Naive thymus-derived CD8-positive, alpha-beta T cell (primary cell): ENCODE results near the gene LY86. TPM values are rescaled to one million over a fixed set of nuclear protein-coding genes. Genes with fewer than 3 reads are reported as not detected.
A peak's percentile ranks its signal among the peaks of the same experiment; 100 is the strongest.

Experiments used
- ATAC-seq, 2 donors: fragments of 150-1000 bp; cut with Tn5 transposase in 1 of 2; sonication (Bioruptor Pico), chemical (Tn5 transposase) in 1 of 2; 1 replicate in 1 of 2; 2 replicates in 1 of 2; pipeline ENCODE4 v1.10.0; 2021; ENCODE audit warnings: mild to moderate bottlenecking in 2 of 2, moderate library complexity in 2 of 2
- POLR2A ChIA-PET: fragments of 350-600 bp; sonication (Branson Sonifier 250); formaldehyde crosslinking; loops from one replicate; lab custom pipeline; 2021; ENCODE audit warnings: antibody characterized with exemption; lab: Charles Lee
- DNase-seq, 10 donors: peaks; one replicate each; pipeline versions ENCODE4 v3.0.0 to v3.0.0-alpha.2; 2020 to 2022
- H3K27ac Mint-ChIP-seq, 10 donors: one replicate each; pipeline ENCODE4 v1.8.0; 2020 to 2022; ENCODE audit warnings: mild to moderate bottlenecking in 10 of 10, mixed read lengths in 10 of 10, moderate library complexity in 4 of 10, inconsistent platforms in 1 of 10
- H3K27me3 Mint-ChIP-seq, 5 donors: one replicate each; pipeline ENCODE4 v1.8.0; 2021 to 2022; ENCODE audit warnings: mixed read lengths in 5 of 5
- H3K36me3 Mint-ChIP-seq, 3 donors: one replicate each; pipeline ENCODE4 v1.8.0; 2020 to 2022; ENCODE audit warnings: mixed read lengths in 3 of 3, mild to moderate bottlenecking in 2 of 3, inconsistent platforms in 1 of 3
- H3K4me1 Mint-ChIP-seq, 4 donors: one replicate each; pipeline ENCODE4 v1.8.0; 2021 to 2022; ENCODE audit warnings: mixed read lengths in 4 of 4
- H3K4me3 Mint-ChIP-seq, 10 donors: one replicate each; pipeline ENCODE4 v1.8.0; 2020 to 2022; ENCODE audit warnings: mild to moderate bottlenecking in 10 of 10, mixed read lengths in 10 of 10, moderate library complexity in 6 of 10, inconsistent platforms in 1 of 10
- H3K9me3 Mint-ChIP-seq, 9 donors: one replicate each; pipeline ENCODE4 v1.8.0; 2020 to 2022; ENCODE audit warnings: mixed read lengths in 9 of 9, mild to moderate bottlenecking in 3 of 9, inconsistent platforms in 1 of 9, moderate library complexity in 1 of 9
- polyA plus RNA-seq, 3 donors: library from polyadenylated mRNA; unstranded; fragments of 300-500 nt; fragmentation: Illumina TruSeq; gene quantifications; one replicate each; pipeline ENCODE4 v1.2.3, GENCODE V29; 2021
- total RNA-seq, 8 experiments: library from RNA in 2 of 8; stranded (reverse) in 2 of 8; gene quantifications; one replicate each; pipeline ENCODE4 v1.2.3 and lab custom pipeline; 2021 to 2026

The LY86 gene
- total and polyA plus RNA-seq, 5 experiments from 2014 or later: 2.2 to 7.0 (median 6.0) TPM

DNA sequence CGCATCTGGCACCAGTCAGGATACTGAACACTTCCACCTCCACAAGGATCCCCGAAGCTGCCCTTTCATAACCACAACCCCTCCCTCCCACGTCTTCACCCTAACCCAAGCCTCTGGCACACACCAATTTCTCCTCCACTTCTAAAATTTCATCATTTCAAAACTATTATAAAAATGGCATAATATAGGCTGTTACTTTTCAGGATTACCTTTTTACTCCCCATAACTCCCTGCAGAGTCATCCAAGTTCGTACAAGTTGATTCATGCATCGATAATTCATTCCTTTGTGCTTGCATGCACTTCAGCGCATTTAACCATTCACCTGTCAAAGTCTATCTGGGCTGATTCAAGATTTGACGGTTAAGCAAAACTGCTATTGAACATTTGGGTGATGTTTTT, 30.6 kb upstream of the LY86 start:
- ATAC-seq (no peak), DNase-seq (no peak)
- Mint-ChIP-seq H3K4me1 (peaks cover 0 to 7% (median 0%) of the 10 kb centered on the region in 4 donors), H3K4me3 (no peak overlapping the region), H3K27ac (no peak overlapping the region), H3K9me3 (no peaks in the 10 kb centered on the region), H3K36me3 (no peaks in the 10 kb centered on the region), H3K27me3 (peaks cover 0 to 2% (median 0%) of the 10 kb centered on the region in 5 donors)
- POLR2A ChIA-PET: no interaction called here

GRCh38 chr6:6559994-6560570, 28.4 kb upstream of the LY86 start:
- DNase-seq (no peak), ATAC-seq (no peak)
- Mint-ChIP-seq H3K36me3 (peaks cover 0 to 10% (median 2%) of the 10 kb centered on the region in 3 donors), H3K4me3 (no peak overlapping the region), H3K27ac (peak overlapping the region in 1 of 10 donors; percentile 52), H3K4me1 (peaks cover 0 to 7% (median 0%) of the 10 kb centered on the region in 4 donors), H3K27me3 (peaks cover 0 to 2% (median 0%) of the 10 kb centered on the region in 5 donors), H3K9me3 (peaks cover 0 to 3% (median 0%) of the 10 kb centered on the region in 9 donors)
- POLR2A ChIA-PET: interaction anchor here (0.7 kb wide), 1 partner anchor 56 kb away, joined by 4 read pairs; no protein-coding TSS in a partner anchor

DNA sequence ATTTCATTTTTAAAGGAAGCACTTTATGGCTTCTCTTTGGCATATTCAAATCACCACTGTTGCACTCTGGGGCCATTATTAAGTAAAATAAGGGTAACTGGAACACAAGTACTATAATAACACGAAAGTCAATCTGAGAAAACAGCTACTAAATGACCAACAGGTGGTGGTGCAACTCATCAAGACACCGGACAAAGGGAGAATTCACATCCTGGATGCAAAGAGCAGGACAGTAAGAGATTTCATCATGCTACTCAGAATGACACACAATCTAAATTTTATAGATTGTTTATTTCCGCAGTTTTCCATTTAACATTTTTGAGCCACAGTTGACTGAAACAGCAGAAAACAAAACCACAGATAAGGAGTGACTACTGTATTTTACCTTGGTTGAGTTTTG, 27.6 kb upstream of the LY86 start:
- Mint-ChIP-seq H3K9me3 (peaks cover 0 to 3% (median 0%) of the 10 kb centered on the region in 9 donors), H3K27me3 (peaks cover 0 to 2% (median 0%) of the 10 kb centered on the region in 5 donors), H3K4me1 (peaks cover 0 to 7% (median 0%) of the 10 kb centered on the region in 4 donors), H3K4me3 (no peak overlapping the region), H3K27ac (no peak overlapping the region), H3K36me3 (peaks cover 0 to 10% (median 2%) of the 10 kb centered on the region in 3 donors)
- POLR2A ChIA-PET: interaction anchor here (0.7 to 0.8 kb wide), 2 partner anchors 14 to 55 kb away, joined by 4 read pairs; no protein-coding TSS in a partner anchor
- ATAC-seq (no peak), DNase-seq (no peak)

DNA sequence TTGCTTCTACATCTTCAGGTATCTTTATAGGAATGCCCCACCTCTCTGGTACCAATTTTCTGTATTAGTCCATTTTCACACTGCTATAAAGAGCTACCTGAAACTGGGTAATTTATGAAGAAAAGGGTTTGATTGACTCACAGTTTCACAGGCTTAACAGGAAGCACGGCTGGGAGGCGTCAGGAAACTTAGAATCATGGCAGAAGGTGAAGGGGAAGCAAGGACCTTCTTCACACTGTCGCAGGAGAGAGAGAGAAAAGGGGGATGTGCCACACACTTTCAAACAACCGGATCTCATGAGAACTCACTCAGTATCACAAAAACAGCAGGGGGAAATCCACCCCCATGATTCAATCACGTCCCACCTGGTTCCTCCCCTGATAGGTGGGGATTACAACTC, 24.4 kb upstream of the LY86 start:
- H3K27ac Mint-ChIP-seq: peak overlapping the region in 2 of 10 donors; percentile 37 to 57
- no peak overlapping the region for H3K4me3 Mint-ChIP-seq
- DNase-seq: no peak
- peaks cover 0 to 3% (median 0%) of the 10 kb centered on the region in 9 donors for H3K9me3 Mint-ChIP-seq
- no peak for ATAC-seq
- peaks cover 0 to 10% (median 2%) of the 10 kb centered on the region in 3 donors for H3K36me3 Mint-ChIP-seq
- peaks cover 0 to 5% (median 0%) of the 10 kb centered on the region in 5 donors for H3K27me3 Mint-ChIP-seq
- POLR2A ChIA-PET: no interaction called here
- no peaks in the 10 kb centered on the region for H3K4me1 Mint-ChIP-seq

DNA sequence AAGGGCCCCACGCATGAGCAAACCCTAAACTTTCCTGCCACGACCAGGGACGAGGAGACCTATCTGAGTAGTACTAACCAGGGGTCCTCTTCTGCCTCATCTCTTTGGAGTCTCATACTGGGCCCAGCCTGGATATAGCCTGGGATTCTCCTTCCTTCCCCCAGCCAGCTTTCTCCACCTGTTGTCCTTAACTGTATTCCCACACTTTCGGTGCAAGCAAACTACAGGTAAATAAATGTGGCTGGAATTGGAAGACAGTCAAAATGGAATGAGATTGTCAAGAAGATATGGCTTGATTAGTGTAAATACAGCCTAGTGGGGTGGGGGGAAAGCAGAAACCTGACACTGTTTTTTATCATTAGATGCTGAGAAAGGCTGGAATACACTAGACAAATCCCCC, 23.5 kb upstream of the LY86 start:
- no peak overlapping the region for H3K27ac Mint-ChIP-seq
- H3K4me3 Mint-ChIP-seq: no peak overlapping the region
- peaks cover 0 to 3% (median 0%) of the 10 kb centered on the region in 9 donors for H3K9me3 Mint-ChIP-seq
- peaks cover 0 to 10% (median 2%) of the 10 kb centered on the region in 3 donors for H3K36me3 Mint-ChIP-seq
- DNase-seq: no peak
- POLR2A ChIA-PET: no interaction called here
- peaks cover 0 to 6% (median 0%) of the 10 kb centered on the region in 5 donors for H3K27me3 Mint-ChIP-seq
- ATAC-seq: no peak
- H3K4me1 Mint-ChIP-seq: no peaks in the 10 kb centered on the region

DNA sequence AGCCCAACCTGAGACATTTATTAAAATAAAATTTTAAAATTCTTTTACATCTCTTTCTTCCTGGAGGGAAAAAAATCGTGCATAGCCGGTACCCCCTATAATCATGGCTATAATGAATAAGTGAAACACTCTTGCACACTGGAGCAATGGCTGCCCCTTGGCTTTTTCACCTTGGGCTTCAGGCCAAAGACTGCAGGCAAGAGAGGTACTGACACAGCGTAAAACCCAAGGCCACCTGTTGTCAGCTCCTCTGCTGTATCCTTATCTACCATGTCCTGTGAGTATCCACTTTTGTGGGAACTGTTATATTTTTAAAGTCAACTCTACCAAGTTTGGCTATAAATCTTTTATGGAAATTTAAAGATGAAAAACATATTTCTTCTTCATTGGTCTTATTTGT, 23.0 kb upstream of the LY86 start:
- no peak overlapping the region for H3K4me3 Mint-ChIP-seq
- H3K36me3 Mint-ChIP-seq: peaks cover 0 to 10% (median 2%) of the 10 kb centered on the region in 3 donors
- H3K27ac Mint-ChIP-seq: no peak overlapping the region
- ATAC-seq (no peak), DNase-seq (no peak)
- peaks cover 0 to 3% (median 0%) of the 10 kb centered on the region in 9 donors for H3K9me3 Mint-ChIP-seq
- H3K4me1 Mint-ChIP-seq: no peaks in the 10 kb centered on the region
- peaks cover 0 to 6% (median 0%) of the 10 kb centered on the region in 5 donors for H3K27me3 Mint-ChIP-seq
- POLR2A ChIA-PET: no interaction called here

DNA sequence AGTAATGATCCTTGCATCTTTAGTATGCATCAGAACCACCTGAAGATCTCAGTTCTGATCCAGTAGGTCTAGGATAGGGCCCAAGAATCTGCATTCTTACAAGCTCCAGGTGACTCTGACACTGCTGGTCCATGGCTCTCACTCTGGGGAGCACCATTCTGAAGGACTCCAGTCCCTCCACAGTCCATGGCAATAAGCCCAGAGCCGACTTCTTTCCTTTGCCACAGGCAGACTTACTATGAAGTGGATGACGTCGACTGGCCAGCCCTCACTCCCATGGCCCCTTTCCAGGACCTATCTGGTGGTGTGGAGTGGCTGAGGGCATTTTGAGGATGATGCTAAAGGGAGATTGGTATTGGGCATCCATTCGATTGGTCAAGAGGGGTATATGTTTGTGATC, 21.8 kb upstream of the LY86 start:
- no peak for ATAC-seq
- peaks cover 0 to 10% (median 2%) of the 10 kb centered on the region in 3 donors for H3K36me3 Mint-ChIP-seq
- no peak overlapping the region for H3K27ac Mint-ChIP-seq

DNA sequence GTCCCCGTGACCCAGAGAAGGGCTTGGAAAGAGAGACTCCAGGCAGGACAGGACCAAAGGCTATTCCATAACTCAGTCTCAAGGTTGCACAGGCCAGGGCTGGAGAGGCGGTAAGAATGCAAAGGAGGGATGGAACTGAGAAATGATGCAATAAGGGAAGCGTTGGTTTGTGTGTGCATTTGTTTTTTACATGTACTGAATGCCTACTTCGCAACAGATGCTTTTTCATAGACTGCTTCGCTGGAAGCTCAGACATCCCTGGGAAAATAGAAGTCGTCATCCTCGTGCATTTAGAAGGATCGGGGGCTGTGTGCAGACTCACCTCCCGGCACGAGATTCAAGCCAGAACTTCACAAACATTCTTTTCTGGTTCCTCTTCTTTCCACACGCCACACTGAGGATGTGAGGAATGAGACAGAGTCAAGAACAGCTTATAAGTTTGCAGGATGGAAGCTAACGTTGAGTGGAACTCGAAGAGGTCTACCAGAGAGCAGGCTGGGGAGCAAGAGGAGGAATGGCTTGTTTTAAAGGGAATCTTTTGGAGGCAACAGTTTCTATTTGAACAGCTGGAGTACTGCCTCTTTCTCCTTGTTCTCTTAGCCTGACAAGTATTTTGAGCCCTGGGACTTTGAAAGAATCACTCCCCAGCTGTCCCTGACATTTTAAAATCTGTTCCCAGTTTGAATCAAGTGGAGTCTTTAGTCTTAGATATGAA, 19.3 kb upstream of the LY86 start:
- ATAC-seq (no peak), DNase-seq (no peak)
- Mint-ChIP-seq H3K4me3 (no peak overlapping the region), H3K36me3 (peaks cover 0 to 16% (median 0%) of the 10 kb centered on the region in 3 donors), H3K4me1 (no peaks in the 10 kb centered on the region), H3K9me3 (peaks cover 2 to 13% (median 6%) of the 10 kb centered on the region in 9 donors), H3K27ac (no peak overlapping the region), H3K27me3 (peaks cover 0 to 4% (median 0%) of the 10 kb centered on the region in 5 donors)
- POLR2A ChIA-PET: no interaction called here

More for the DNA sequence above, 21.8 kb upstream of the LY86 start:
- peaks cover 0 to 3% (median 0%) of the 10 kb centered on the region in 9 donors for H3K9me3 Mint-ChIP-seq
- no peak for DNase-seq
- H3K27me3 Mint-ChIP-seq: peaks cover 0 to 6% (median 0%) of the 10 kb centered on the region in 5 donors
- POLR2A ChIA-PET: no interaction called here
- no peak overlapping the region for H3K4me3 Mint-ChIP-seq
- no peaks in the 10 kb centered on the region for H3K4me1 Mint-ChIP-seq

- Mint-ChIP-seq H3K9me3 (peaks cover 3 to 18% (median 8%) of the 10 kb centered on the region in 9 donors), H3K36me3 (peaks cover 0 to 19% (median 0%) of the 10 kb centered on the region in 3 donors), H3K4me3 (no peak overlapping the region), H3K4me1 (no peaks in the 10 kb centered on the region), H3K27ac (no peak overlapping the region), H3K27me3 (peaks cover 0 to 4% (median 0%) of the 10 kb centered on the region in 5 donors)
- DNase-seq: no peak
- no peak for ATAC-seq
- POLR2A ChIA-PET: no interaction called here
These were observed 18.7 kb upstream of the LY86 start for GRCh38 chr6:6569811-6570164.

DNA sequence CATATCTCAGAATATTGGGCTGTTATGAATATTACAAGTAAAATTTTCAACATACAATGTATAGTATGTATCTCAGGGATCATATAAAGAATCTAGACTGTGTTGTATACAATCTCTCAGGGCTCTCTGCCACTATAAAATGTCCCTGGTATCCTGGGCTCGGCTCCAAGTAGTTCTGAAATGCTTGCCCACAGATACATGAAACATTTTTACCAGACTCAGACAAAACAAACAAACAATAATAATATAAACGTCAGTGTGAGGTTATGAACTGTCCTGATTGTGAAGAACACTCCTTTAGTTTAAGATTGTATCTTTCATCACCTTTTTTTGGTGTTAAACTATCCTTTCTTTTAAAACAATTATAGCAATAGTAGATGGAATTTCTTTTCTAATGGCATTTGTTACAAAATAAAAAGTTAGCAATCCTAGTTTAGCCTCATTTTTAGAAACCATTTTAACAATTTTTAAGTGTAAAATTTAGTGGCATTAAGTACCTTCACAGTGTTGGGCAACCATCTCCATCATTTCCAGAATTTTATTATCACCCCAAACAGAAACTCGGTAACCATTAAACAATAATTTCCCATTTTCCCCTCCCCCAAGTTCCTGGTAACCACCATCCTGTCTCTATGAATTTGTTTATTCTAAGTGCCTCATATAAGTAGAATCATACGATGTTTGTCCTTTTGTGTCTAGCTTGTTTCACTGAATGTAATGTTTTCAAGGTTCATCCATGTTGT, 17.4 kb upstream of the LY86 start:
- POLR2A ChIA-PET: no interaction called here
- Mint-ChIP-seq H3K27ac (no peak overlapping the region), H3K4me1 (no peaks in the 10 kb centered on the region), H3K4me3 (no peak overlapping the region), H3K27me3 (peaks cover 0 to 4% (median 0%) of the 10 kb centered on the region in 5 donors), H3K36me3 (peaks cover 0 to 19% (median 0%) of the 10 kb centered on the region in 3 donors), H3K9me3 (peaks cover 3 to 18% (median 9%) of the 10 kb centered on the region in 9 donors)
- DNase-seq: no peak
- no peak for ATAC-seq

DNA sequence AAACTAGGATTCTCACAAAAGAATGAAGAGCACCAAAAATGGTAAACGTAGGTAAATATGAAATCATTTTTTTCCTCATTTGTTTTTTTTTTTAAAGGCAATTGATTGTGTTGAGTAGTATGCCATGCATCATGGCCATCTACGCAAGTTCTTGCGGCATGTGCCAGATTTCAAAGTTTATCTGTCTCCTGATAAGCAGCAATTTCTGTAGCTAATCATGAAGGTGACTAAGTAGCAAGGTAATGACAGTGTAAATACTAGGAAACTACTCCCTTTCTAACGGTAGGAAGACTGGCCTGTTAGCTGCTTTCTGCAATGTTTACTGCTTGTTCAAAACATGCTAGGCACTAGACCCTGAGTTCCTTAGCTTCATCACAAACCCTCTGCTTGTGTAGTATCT, 13.4 kb upstream of the LY86 start:
- POLR2A ChIA-PET: no interaction called here
- Mint-ChIP-seq H3K27me3 (no peaks in the 10 kb centered on the region), H3K36me3 (peaks cover 0 to 25% (median 0%) of the 10 kb centered on the region in 3 donors), H3K27ac (no peak overlapping the region), H3K4me3 (no peak overlapping the region), H3K9me3 (peaks cover 3 to 24% (median 9%) of the 10 kb centered on the region in 9 donors), H3K4me1 (peaks cover 3 to 13% (median 9%) of the 10 kb centered on the region in 4 donors)
- no peak for DNase-seq
- ATAC-seq: no peak

DNA sequence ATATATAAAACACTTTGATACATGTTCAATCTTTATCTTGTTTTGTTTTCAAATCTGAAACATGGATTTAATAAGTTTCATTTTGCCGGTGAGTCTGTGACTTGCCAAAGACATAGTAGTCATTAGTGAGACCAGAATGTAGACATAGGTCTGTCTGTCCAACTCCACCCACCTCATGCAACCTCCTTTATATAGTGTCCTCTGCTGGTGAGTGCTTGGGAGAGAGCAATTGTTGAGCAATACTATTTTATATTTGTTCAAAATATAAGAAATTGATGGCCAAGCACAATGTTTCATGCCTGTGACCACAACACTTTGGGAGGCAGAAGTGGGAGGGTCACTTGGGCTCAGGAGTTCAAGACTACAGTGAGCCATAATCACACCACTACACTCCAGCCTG, 10.8 kb upstream of the LY86 start:
- Mint-ChIP-seq H3K4me1 (peaks cover 8 to 31% (median 19%) of the 10 kb centered on the region in 4 donors), H3K27me3 (no peaks in the 10 kb centered on the region), H3K27ac (no peak overlapping the region), H3K9me3 (peaks cover 3 to 29% (median 9%) of the 10 kb centered on the region in 9 donors), H3K36me3 (peaks cover 0 to 21% (median 0%) of the 10 kb centered on the region in 3 donors), H3K4me3 (no peak overlapping the region)
- DNase-seq: no peak
- no peak for ATAC-seq
- POLR2A ChIA-PET: no interaction called here
